ENCODE results near the gene PXDN.
"Not testable (repeated sequence)": the region's sequence is repeated elsewhere in the genome, so short reads cannot be mapped to it uniquely, and the experiment has no call there.

Gene PXDN

GRCh38 chr2:1731447-1731962 lies 12.8 kb downstream of the PXDN start:
- H3K9me3 ChIP-seq (ENCODE audit: control insufficient read depth, insufficient read depth, low read length) = no peaks in the 10 kb centered on the region
- no peak overlapping the region for H3K4me3 ChIP-seq (ENCODE audit: low read length)
- peaks cover 10% of the 10 kb centered on the region for H3K4me1 ChIP-seq (ENCODE audit: control insufficient read depth, insufficient read depth, low read length)
- no peak overlapping the region for H3K27ac ChIP-seq (ENCODE audit: low read length)
- no peaks in the 10 kb centered on the region for H3K27me3 ChIP-seq (ENCODE audit: control insufficient read depth, insufficient read depth, low read length)
- no CpG with 5 or more reads among the region's 8 CpGs for WGBS (ENCODE audit: insufficient coverage, insufficient read length)
- H3K36me3 ChIP-seq (ENCODE audit: control insufficient read depth, insufficient read depth, low read length) = no peaks in the 10 kb centered on the region
- DNase-seq (ENCODE audit: low read depth, low spot score) = no peak

DNA sequence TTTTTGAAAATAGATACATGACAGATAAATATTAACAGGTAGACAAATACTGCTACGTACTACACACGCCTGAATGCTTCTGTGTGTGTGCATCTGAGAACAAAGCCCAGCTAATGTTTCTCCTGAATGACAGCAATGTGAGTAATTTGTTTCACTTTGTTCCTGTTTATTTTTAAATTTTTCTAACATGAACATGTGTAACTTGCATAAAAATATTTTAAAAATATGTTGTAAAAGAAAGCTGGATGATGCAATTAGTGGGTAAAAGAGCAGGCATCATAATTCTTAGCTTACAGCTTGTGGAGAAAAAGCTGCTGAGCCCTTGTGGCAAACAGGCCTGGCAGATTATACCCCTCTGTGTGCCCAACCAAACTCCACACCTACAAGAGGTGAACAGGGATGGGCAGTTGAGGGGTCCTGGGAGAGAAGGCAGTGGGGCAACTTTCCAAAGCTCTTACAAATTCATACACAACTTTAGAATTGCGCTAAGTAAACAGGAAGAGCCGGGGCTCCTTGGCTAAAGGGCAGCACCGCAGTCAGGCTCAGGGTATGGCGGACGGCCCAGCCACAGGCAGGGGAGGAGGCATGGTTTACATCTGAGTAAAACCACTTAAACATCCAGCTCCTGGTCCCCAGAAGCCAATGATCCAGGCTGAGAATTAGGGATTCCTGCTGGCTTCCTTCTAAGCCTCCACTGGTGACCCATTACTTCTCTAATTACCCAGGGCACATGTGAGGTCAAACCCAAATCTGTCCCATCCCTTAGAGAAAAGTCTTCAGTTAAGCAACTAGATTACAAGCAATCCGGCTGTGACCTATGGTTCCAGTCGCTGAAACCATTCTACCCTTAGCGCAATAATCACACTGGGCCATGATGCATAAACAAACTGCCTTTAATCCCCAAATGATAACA lies 14.0 kb downstream of the PXDN start:
- H3K9me3 ChIP-seq (ENCODE audit: control insufficient read depth, insufficient read depth, low read length) = no peaks in the 10 kb centered on the region
- no peak for DNase-seq (ENCODE audit: low read depth, low spot score)
- H3K4me3 ChIP-seq (ENCODE audit: low read length) = no peak overlapping the region
- peaks cover 10% of the 10 kb centered on the region for H3K4me1 ChIP-seq (ENCODE audit: control insufficient read depth, insufficient read depth, low read length)
- H3K27me3 ChIP-seq (ENCODE audit: control insufficient read depth, insufficient read depth, low read length) = no peaks in the 10 kb centered on the region
- no peaks in the 10 kb centered on the region for H3K36me3 ChIP-seq (ENCODE audit: control insufficient read depth, insufficient read depth, low read length)
- H3K27ac ChIP-seq (ENCODE audit: low read length) = no peak overlapping the region
- WGBS (ENCODE audit: insufficient coverage, insufficient read length) = no CpG with 5 or more reads among the region's 10 CpGs

- no peak for DNase-seq (ENCODE audit: low read depth, low spot score)
- H3K4me1 ChIP-seq (ENCODE audit: control insufficient read depth, insufficient read depth, low read length) = peaks cover 10% of the 10 kb centered on the region
- no peak overlapping the region for H3K4me3 ChIP-seq (ENCODE audit: low read length)
- H3K9me3 ChIP-seq (ENCODE audit: control insufficient read depth, insufficient read depth, low read length) = no peaks in the 10 kb centered on the region
- WGBS (ENCODE audit: insufficient coverage, insufficient read length) = no CpG with 5 or more reads among the region's 7 CpGs
- no peaks in the 10 kb centered on the region for H3K36me3 ChIP-seq (ENCODE audit: control insufficient read depth, insufficient read depth, low read length)
- H3K27ac ChIP-seq (ENCODE audit: low read length) = no peak overlapping the region
- no peaks in the 10 kb centered on the region for H3K27me3 ChIP-seq (ENCODE audit: control insufficient read depth, insufficient read depth, low read length)
Measured at GRCh38 chr2:1729242-1729641, 15.1 kb downstream of the PXDN start.

DNA sequence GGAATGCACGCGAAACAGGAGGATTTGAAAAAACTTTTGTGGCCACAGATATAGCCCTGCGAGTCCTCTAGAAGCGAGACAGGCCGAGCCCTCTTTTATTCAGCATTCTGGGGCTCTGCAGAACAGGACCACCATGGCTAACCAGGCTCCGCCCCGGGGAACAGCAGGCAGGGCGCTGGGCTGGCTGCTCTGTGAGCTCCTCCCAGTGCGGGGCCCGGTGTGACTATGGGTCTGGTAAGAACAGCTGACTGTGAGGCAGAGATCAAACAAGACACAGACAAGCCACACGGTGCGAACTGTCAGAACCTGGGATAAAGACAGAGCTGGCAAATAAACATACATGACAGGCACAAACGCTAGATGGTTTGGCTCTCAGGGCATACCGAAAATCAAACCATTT lies 15.5 kb downstream of the PXDN start:
- Histone ChIP-seq H3K36me3 (ENCODE audit: control insufficient read depth, insufficient read depth, low read length) (no peaks in the 10 kb centered on the region), H3K4me1 (ENCODE audit: control insufficient read depth, insufficient read depth, low read length) (peaks cover 10% of the 10 kb centered on the region), H3K27me3 (ENCODE audit: control insufficient read depth, insufficient read depth, low read length) (no peaks in the 10 kb centered on the region), H3K9me3 (ENCODE audit: control insufficient read depth, insufficient read depth, low read length) (no peaks in the 10 kb centered on the region), H3K27ac (ENCODE audit: low read length) (no peak overlapping the region), H3K4me3 (ENCODE audit: low read length) (no peak overlapping the region)
- no CpG with 5 or more reads among the region's 14 CpGs for WGBS (ENCODE audit: insufficient coverage, insufficient read length)
- no peak for DNase-seq (ENCODE audit: low read depth, low spot score)

DNA sequence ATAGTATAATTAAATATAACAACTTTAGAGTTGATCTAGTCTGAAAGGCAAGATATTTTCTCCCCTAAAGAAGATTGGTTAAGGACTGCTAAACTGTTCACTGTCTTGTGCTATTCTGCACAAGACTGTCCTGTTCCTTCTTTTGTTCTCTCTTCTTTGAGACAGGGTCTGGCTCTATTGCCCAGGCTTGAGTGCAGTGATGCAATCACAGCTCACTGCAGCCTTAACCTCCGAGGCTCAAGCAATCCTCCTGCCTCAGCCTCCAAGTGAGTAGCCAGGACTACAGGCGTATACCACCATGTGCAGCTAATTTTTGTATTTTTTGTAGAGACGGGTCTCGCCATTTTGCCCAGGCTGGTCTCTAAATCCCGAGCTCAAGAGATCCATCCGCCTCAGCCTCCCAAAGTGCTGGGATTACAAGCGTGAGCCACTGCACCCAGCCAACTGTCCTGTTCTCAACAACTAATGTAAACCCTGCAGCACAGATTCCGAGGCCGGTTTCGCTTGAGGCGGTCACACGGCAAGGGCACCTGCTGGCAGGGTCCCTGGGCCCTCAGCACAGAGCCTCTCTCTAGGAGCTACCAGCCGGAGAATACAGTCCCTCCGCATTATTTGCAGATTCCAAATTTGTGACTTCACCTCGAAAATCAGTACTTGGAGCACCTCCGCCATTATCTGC lies 16.4 kb downstream of the PXDN start:
- Histone ChIP-seq H3K4me1 (ENCODE audit: control insufficient read depth, insufficient read depth, low read length) (peaks cover 10% of the 10 kb centered on the region), H3K27me3 (ENCODE audit: control insufficient read depth, insufficient read depth, low read length) (no peaks in the 10 kb centered on the region), H3K36me3 (ENCODE audit: control insufficient read depth, insufficient read depth, low read length) (no peaks in the 10 kb centered on the region), H3K9me3 (ENCODE audit: control insufficient read depth, insufficient read depth, low read length) (no peaks in the 10 kb centered on the region), H3K27ac (ENCODE audit: low read length) (no peak overlapping the region), H3K4me3 (ENCODE audit: low read length) (no peak overlapping the region)
- DNase-seq (ENCODE audit: low read depth, low spot score) = no peak
- WGBS (ENCODE audit: insufficient coverage, insufficient read length) = no CpG with 5 or more reads among the region's 16 CpGs

GRCh38 chr2:1727101-1727771 lies 17.1 kb downstream of the PXDN start:
- no peak overlapping the region for H3K4me3 ChIP-seq (ENCODE audit: low read length)
- DNase-seq (ENCODE audit: low read depth, low spot score) = no peak
- H3K27me3 ChIP-seq (ENCODE audit: control insufficient read depth, insufficient read depth, low read length) = no peaks in the 10 kb centered on the region
- H3K27ac ChIP-seq (ENCODE audit: low read length) = no peak overlapping the region
- no peaks in the 10 kb centered on the region; the same call in 1 of the 2 replicates for H3K36me3 ChIP-seq (ENCODE audit: control insufficient read depth, insufficient read depth, low read length)
- no CpG with 5 or more reads among the region's 22 CpGs for WGBS (ENCODE audit: insufficient coverage, insufficient read length)
- H3K9me3 ChIP-seq (ENCODE audit: control insufficient read depth, insufficient read depth, low read length) = no peaks in the 10 kb centered on the region
- peaks cover 10% of the 10 kb centered on the region for H3K4me1 ChIP-seq (ENCODE audit: control insufficient read depth, insufficient read depth, low read length)

DNA sequence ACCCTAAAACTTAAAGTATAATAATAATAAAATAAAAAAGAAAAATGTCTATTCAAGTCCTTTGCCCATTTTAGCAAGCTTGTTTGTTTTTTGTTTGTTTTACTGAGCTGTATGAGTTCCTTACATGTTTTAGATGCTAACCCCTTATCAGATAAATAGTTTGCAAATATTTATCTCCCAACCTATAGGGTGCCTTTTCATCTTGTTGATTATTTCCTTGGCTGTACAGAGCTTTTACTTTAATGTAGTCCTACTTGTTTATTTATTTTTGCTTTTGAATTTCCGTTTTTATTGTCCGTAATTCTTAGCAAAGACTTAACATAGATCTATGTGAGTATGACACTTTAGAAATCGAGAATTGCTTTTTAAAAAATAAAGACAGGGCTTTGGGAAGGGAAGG lies 17.8 kb downstream of the PXDN start:
- no peaks in the 10 kb centered on the region; the same call in 1 of the 2 replicates for H3K36me3 ChIP-seq (ENCODE audit: control insufficient read depth, insufficient read depth, low read length)
- no peak overlapping the region for H3K27ac ChIP-seq (ENCODE audit: low read length)
- H3K4me1 ChIP-seq (ENCODE audit: control insufficient read depth, insufficient read depth, low read length) = peaks cover 10% of the 10 kb centered on the region
- H3K27me3 ChIP-seq (ENCODE audit: control insufficient read depth, insufficient read depth, low read length) = no peaks in the 10 kb centered on the region
- no peaks in the 10 kb centered on the region for H3K9me3 ChIP-seq (ENCODE audit: control insufficient read depth, insufficient read depth, low read length)
- H3K4me3 ChIP-seq (ENCODE audit: low read length) = no peak overlapping the region
- no peak for DNase-seq (ENCODE audit: low read depth, low spot score)
- no CpG with 5 or more reads among the region's 3 CpGs for WGBS (ENCODE audit: insufficient coverage, insufficient read length)

- H3K4me1 ChIP-seq (ENCODE audit: control insufficient read depth, insufficient read depth, low read length); H3K27ac ChIP-seq (ENCODE audit: low read length); H3K27me3 ChIP-seq (ENCODE audit: control insufficient read depth, insufficient read depth, low read length); H3K9me3 ChIP-seq (ENCODE audit: control insufficient read depth, insufficient read depth, low read length); DNase-seq (ENCODE audit: low read depth, low spot score); H3K36me3 ChIP-seq (ENCODE audit: control insufficient read depth, insufficient read depth, low read length); H3K4me3 ChIP-seq (ENCODE audit: low read length): not testable (repeated sequence)
- no CpG with 5 or more reads among the region's 2 CpGs for WGBS (ENCODE audit: insufficient coverage, insufficient read length)
Measured at GRCh38 chr2:1724351-1724750, 20.0 kb downstream of the PXDN start.

GRCh38 chr2:1723397-1724042 lies 20.8 kb downstream of the PXDN start:
- no peak overlapping the region for H3K27ac ChIP-seq (ENCODE audit: low read length)

GRCh38 chr2:1722692-1723091 lies 21.6 kb downstream of the PXDN start:
- Histone ChIP-seq H3K27me3 (ENCODE audit: control insufficient read depth, insufficient read depth, low read length) (no peaks in the 10 kb centered on the region), H3K4me1 (ENCODE audit: control insufficient read depth, insufficient read depth, low read length) (peaks cover 2% of the 10 kb centered on the region; the same call in 1 of the 2 replicates), H3K36me3 (ENCODE audit: control insufficient read depth, insufficient read depth, low read length) (no peaks in the 10 kb centered on the region; the same call in 1 of the 2 replicates), H3K4me3 (ENCODE audit: low read length) (no peak overlapping the region), H3K27ac (ENCODE audit: low read length) (no peak overlapping the region), H3K9me3 (ENCODE audit: control insufficient read depth, insufficient read depth, low read length) (no peaks in the 10 kb centered on the region)
- WGBS (ENCODE audit: insufficient coverage, insufficient read length) = no CpG with 5 or more reads among the region's 3 CpGs
- no peak for DNase-seq (ENCODE audit: low read depth, low spot score)

More at GRCh38 chr2:1723397-1724042, 20.8 kb downstream of the PXDN start:
- no peak for DNase-seq (ENCODE audit: low read depth, low spot score)
- Histone ChIP-seq H3K4me3 (ENCODE audit: low read length) (no peak overlapping the region), H3K27me3 (ENCODE audit: control insufficient read depth, insufficient read depth, low read length) (no peaks in the 10 kb centered on the region), H3K36me3 (ENCODE audit: control insufficient read depth, insufficient read depth, low read length) (no peaks in the 10 kb centered on the region; the same call in 1 of the 2 replicates), H3K4me1 (ENCODE audit: control insufficient read depth, insufficient read depth, low read length) (peaks cover 2% of the 10 kb centered on the region; the same call in 1 of the 2 replicates), H3K9me3 (ENCODE audit: control insufficient read depth, insufficient read depth, low read length) (no peaks in the 10 kb centered on the region)
- WGBS (ENCODE audit: insufficient coverage, insufficient read length) = 100% methylated on average over 1 of the region's 4 CpGs
